VCaP (cell line): ENCODE measurements around the gene GRIK5.
"Not testable (repeated sequence)": the region's sequence is repeated elsewhere in the genome, so short reads cannot be mapped to it uniquely, and the experiment has no call there.

Source experiments
- H3K27ac ChIP-seq: fragments of 450-650 bp; 2 replicates; pipeline ENCODE4 v1.5.1; 2017
- TF ChIP-seq, protein P1 (sequence below): fragments of 450-650 bp; conservative IDR thresholded peaks from 2 replicates; pipeline ENCODE4 v1.5.1; 2017; ENCODE audit warnings: mild to moderate bottlenecking, moderate library complexity

Gene GRIK5

DNA sequence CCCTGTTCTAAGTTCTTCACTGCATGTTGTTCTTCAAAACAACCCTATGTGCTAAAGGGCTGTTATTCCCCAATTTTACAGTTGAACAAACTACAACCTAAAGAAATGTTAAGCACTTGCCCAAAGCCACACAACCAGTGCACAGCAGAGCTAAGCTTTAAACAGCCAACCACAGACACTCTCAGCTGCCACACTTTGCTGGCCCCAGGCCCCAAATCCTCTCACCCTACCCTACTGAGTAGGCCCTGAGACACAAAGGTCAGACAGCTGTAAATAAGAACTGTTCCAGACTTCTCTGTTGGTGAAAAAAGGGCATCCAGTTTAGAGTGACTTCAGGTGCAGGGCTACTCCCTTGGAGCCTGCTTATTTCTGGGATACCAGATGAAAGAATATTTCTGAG lies 30.0 kb downstream of the GRIK5 start:
- no peak overlapping the region for H3K27ac ChIP-seq
- TF ChIP-seq, protein P1, sequence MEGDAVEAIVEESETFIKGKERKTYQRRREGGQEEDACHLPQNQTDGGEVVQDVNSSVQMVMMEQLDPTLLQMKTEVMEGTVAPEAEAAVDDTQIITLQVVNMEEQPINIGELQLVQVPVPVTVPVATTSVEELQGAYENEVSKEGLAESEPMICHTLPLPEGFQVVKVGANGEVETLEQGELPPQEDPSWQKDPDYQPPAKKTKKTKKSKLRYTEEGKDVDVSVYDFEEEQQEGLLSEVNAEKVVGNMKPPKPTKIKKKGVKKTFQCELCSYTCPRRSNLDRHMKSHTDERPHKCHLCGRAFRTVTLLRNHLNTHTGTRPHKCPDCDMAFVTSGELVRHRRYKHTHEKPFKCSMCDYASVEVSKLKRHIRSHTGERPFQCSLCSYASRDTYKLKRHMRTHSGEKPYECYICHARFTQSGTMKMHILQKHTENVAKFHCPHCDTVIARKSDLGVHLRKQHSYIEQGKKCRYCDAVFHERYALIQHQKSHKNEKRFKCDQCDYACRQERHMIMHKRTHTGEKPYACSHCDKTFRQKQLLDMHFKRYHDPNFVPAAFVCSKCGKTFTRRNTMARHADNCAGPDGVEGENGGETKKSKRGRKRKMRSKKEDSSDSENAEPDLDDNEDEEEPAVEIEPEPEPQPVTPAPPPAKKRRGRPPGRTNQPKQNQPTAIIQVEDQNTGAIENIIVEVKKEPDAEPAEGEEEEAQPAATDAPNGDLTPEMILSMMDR: no peak

- H3K27ac ChIP-seq: no peak overlapping the region
- TF ChIP-seq, protein P1: no peak
Measured at GRCh38 chr19:42038666-42039065, 31.3 kb downstream of the GRIK5 start.

DNA sequence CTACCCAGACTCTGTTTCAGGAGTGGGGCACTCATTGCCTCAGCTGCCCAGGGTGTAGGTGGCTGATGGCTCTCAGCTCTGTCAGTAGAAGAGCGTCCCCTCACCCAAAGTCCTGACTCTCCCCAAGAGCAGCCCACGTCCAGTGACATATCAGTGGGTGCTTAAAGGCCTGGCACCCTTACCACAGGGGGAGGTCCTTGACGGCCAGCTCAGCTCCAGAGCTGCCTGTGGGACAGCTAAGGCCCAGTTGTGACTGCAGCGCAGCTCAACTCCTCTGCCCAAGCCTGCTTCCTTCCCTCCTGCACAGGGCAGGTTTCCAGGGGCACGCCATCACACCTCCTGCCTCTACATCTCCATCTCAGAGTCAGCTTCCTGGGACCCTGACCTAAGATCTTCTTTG lies 32.4 kb downstream of the GRIK5 start:
- no peak overlapping the region for H3K27ac ChIP-seq

DNA sequence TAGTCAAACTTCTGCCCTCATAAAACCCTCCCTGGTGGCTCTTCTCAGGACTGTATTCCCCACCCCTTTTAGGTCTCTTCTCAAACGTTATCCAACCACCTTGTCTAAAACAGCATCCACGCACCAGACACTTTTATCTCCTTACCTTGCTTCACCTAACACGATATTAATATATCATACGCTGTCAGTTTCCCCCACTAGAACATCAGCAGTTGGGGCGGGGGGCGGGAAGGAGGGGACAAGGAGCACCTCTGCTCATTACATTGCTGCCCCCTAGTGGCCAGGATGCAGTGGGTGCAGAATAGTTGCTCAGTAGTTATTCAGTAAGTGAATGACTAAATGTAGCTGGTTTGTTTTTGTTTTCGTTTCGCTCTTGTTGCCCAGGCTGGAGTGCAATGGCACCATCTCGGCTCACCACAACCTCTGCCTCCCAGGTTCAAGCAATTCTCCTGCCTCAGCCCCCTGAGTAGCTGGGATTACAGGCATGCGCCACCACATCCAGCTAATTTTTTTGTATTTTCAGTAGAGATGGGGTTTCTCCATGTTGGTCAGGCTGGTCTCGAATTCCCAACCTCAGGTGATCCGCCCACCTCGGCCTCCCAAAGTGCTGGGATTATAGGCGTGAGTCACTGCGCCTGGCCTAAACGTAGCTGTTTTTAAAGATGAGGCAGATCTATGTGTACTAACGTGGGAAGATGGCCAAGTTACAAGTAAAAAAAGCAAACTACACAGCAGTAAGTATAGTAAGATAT lies 35.2 kb downstream of the GRIK5 start:
- TF ChIP-seq, protein P1: peak; percentile 95
- H3K27ac ChIP-seq: not testable (repeated sequence)

More for the DNA sequence above, 32.4 kb downstream of the GRIK5 start:
- TF ChIP-seq, protein P1: no peak

DNA sequence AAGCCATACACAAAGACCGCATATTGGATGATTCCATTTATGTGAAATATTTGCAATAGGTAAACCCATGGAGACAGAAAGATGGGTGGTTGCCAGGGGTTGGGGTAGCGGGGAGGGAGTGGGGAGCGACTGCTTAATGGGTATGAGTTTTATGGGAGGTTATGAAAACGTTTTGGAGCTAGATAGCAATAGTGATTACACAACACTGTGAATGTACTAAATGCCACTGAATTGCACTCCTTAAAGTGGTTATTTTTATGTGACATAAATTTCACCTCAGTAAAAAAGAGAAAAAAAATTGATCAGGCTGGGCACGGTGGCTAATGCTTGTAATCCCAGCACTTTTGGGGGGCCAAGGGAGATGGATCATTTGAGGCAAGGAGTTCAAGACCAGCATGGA lies 36.6 kb downstream of the GRIK5 start:
- TF ChIP-seq, protein P1: no peak
- no peak overlapping the region for H3K27ac ChIP-seq

GRCh38 chr19:42032431-42032830 lies 37.6 kb downstream of the GRIK5 start:
- TF ChIP-seq, protein P1: no peak

GRCh38 chr19:42030645-42031440 lies 39.2 kb downstream of the GRIK5 start:
- TF ChIP-seq, protein P1: no peak
- no peak overlapping the region for H3K27ac ChIP-seq

More at GRCh38 chr19:42032431-42032830, 37.6 kb downstream of the GRIK5 start:
- no peak overlapping the region for H3K27ac ChIP-seq
